ENCODE measurements around the gene PDE8A.

GRCh38 chr15:85019815-85020590, 38.3 kb downstream of the PDE8A start:
- TF ChIP-seq POLR2A (IDR thresholded peaks at IDR 0.05), result no peak
- TF ChIP-seq, protein P1, sequence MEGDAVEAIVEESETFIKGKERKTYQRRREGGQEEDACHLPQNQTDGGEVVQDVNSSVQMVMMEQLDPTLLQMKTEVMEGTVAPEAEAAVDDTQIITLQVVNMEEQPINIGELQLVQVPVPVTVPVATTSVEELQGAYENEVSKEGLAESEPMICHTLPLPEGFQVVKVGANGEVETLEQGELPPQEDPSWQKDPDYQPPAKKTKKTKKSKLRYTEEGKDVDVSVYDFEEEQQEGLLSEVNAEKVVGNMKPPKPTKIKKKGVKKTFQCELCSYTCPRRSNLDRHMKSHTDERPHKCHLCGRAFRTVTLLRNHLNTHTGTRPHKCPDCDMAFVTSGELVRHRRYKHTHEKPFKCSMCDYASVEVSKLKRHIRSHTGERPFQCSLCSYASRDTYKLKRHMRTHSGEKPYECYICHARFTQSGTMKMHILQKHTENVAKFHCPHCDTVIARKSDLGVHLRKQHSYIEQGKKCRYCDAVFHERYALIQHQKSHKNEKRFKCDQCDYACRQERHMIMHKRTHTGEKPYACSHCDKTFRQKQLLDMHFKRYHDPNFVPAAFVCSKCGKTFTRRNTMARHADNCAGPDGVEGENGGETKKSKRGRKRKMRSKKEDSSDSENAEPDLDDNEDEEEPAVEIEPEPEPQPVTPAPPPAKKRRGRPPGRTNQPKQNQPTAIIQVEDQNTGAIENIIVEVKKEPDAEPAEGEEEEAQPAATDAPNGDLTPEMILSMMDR (IDR thresholded peaks at IDR 0.05), result no peak
